HUES48 (cell line): Measurements from ENCODE around the gene PIK3R1.

Experiments used
- H3K27ac ChIP-seq: one replicate; pipeline ENCODE4 v1.7.0; 2013; ENCODE audit warnings: low read depth, low read length, inconsistent platforms
- H3K27me3 ChIP-seq: 2 replicates; pipeline ENCODE4 v1.6.1; 2013; ENCODE audit warnings: mild to moderate bottlenecking, low read length; ENCODE audit not compliant: control insufficient read depth, insufficient read depth
- H3K36me3 ChIP-seq: 2 replicates; pipeline ENCODE4 v1.6.1; 2013; ENCODE audit warnings: low read length; ENCODE audit not compliant: control insufficient read depth, insufficient read depth
- H3K4me1 ChIP-seq: 2 replicates; pipeline ENCODE4 v1.6.1; 2013; ENCODE audit warnings: mild to moderate bottlenecking, low read length; ENCODE audit not compliant: control insufficient read depth, insufficient read depth
- H3K4me3 ChIP-seq: 2 replicates; pipeline ENCODE4 v1.5.1; 2013; ENCODE audit warnings: mild to moderate bottlenecking, low read depth, low read length
- H3K9ac ChIP-seq: 2 replicates; pipeline ENCODE4 v1.6.1; 2013; ENCODE audit warnings: mild to moderate bottlenecking, low read depth, low read length, moderate library complexity
- H3K9me3 ChIP-seq: 2 replicates; pipeline ENCODE4 v1.6.1; 2013; ENCODE audit warnings: low read length; ENCODE audit not compliant: control insufficient read depth, insufficient read depth

The PIK3R1 gene

DNA sequence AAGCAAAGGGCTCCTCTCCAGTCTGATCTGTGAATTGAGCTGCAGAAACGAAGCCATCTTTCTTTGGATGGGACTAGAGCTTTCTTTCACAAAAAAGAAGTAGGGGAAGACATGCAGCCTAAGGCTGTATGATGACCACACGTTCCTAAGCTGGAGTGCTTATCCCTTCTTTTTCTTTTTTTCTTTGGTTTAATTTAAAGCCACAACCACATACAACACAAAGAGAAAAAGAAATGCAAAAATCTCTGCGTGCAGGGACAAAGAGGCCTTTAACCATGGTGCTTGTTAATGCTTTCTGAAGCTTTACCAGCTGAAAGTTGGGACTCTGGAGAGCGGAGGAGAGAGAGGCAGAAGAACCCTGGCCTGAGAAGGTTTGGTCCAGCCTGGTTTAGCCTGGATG is 82.1 kb downstream of the PIK3R1 start:
- Histone ChIP-seq H3K9me3 (no peaks in the 10 kb centered on the region), H3K27ac (no peak overlapping the region), H3K36me3 (peaks cover 49% of the 10 kb centered on the region), H3K27me3 (no peaks in the 10 kb centered on the region), H3K9ac (no peak overlapping the region), H3K4me3 (no peak overlapping the region), H3K4me1 (no peaks in the 10 kb centered on the region)

DNA sequence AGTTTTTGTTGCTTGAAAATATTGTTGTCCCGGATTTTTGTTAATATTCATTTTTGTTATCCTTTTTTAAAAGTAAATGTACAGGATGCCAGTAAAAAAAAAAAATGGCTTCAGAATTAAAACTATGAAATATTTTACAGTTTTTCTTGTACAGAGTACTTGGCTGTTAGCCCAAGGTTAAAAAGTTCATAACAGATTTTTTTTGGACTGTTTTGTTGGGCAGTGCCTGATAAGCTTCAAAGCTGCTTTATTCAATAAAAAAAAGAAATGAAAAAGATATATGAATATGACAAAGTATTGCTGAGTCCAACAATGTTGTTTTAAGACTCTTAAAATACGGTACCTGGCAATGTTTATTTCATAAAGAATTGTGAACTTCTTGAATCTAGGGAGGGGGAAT is 82.9 kb downstream of the PIK3R1 start:
- H3K36me3 ChIP-seq = peaks cover 42% of the 10 kb centered on the region

DNA sequence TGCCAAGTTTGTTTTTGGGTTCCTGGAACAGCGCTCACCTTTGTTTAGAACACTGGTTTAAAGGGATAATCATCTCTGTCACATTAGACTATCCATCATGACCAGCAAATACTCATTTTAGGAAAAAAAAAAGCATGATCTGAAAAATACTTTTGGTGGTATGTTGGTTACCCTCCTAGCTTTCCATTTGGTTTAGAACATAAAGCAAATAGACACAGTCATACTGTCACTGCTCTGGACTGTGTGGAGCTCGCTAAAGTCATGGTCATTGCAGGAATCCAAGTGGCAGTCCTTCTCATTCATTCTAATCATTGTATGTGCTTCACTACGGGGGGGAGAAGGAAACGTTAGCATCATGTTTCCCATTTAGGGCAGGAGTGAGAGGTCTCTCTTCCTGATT is 83.5 kb downstream of the PIK3R1 start:
- no peaks in the 10 kb centered on the region for H3K4me1 ChIP-seq
- no peak overlapping the region for H3K4me3 ChIP-seq
- H3K9ac ChIP-seq = no peak overlapping the region
- no peaks in the 10 kb centered on the region for H3K9me3 ChIP-seq
- H3K27me3 ChIP-seq = no peaks in the 10 kb centered on the region
- H3K27ac ChIP-seq = no peak overlapping the region
- peaks cover 37% of the 10 kb centered on the region for H3K36me3 ChIP-seq

More for the DNA sequence above, 82.9 kb downstream of the PIK3R1 start:
- Histone ChIP-seq H3K9ac (no peak overlapping the region), H3K27me3 (no peaks in the 10 kb centered on the region), H3K4me3 (no peak overlapping the region), H3K27ac (no peak overlapping the region), H3K9me3 (no peaks in the 10 kb centered on the region), H3K4me1 (no peaks in the 10 kb centered on the region)

GRCh38 chr5:68299575-68299974 is 84.0 kb downstream of the PIK3R1 start:
- H3K9me3 ChIP-seq = no peaks in the 10 kb centered on the region
- no peak overlapping the region for H3K9ac ChIP-seq
- H3K4me1 ChIP-seq = no peaks in the 10 kb centered on the region
- no peaks in the 10 kb centered on the region for H3K27me3 ChIP-seq
- no peak overlapping the region for H3K4me3 ChIP-seq
- H3K36me3 ChIP-seq = peaks cover 35% of the 10 kb centered on the region
- no peak overlapping the region for H3K27ac ChIP-seq

DNA sequence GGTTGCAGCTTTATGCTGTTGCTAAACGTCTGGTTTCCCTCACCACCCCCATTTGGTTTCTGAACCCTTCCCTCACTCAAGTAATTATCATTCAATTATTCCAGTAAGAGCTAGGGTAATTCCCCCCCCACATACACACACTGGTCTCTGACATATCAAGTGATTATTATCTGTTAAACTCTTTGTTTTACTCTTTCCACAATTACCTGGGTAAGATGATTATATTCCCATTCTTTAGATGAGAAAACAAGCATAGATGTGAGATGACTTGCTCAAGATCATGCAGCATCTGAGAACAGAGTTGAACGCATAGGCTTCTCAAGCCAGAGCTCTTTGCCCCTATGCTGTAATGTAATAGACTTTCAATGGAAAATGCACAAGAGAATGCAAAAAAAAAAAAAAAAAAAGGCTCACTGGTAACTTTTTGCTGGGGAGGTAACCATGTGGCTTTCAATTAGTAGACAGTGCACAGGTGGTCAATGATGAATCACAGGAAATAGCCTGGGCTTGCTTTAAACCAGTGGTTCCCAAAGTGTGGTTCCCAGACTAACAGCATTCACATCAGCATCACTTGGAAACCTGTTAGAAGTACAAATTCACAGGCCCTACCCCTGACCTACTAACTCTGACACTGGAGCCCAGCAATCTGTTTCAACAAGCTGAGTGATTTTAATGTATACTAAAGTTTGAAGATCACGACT is 87.6 kb downstream of the PIK3R1 start:
- Histone ChIP-seq H3K4me1 (no peaks in the 10 kb centered on the region), H3K36me3 (peaks cover 2% of the 10 kb centered on the region), H3K27ac (no peak overlapping the region), H3K9me3 (no peaks in the 10 kb centered on the region), H3K27me3 (no peaks in the 10 kb centered on the region), H3K9ac (no peak overlapping the region), H3K4me3 (no peak overlapping the region)

DNA sequence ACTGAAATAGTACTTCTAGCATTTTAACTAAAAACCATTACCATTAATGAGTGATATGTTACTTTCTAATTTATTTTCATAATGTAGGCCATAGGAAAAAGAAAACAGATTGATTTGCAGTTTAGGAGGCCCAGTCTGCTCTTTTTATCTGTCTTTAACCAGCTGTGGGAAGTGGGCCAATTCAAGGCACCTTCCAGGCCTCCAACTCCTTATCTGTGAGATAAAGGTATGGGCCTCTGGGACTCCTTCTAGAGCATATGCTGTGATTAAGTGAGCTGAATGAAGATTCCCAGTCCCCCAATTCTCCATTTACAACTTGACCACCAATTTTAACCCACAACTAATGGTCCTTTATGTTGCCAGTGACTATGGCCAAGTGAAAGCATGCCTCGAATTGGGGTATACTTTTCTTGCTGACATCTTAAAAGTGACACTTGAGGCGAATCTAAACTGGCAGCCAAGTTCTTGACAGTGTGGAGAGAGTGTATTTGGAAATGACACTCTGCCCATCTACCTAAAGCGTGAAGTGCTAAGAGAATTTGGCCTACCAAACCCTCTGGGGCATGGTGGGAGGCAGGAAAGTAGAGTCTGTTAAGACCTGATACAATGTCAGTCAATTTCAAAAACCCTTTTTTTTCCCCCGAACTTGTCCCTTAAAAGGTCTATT is 88.3 kb downstream of the PIK3R1 start:
- H3K4me3 ChIP-seq = no peak overlapping the region
- H3K27ac ChIP-seq = no peak overlapping the region
- H3K27me3 ChIP-seq = no peaks in the 10 kb centered on the region
- H3K9ac ChIP-seq = no peak overlapping the region
- no peaks in the 10 kb centered on the region for H3K9me3 ChIP-seq
- no peaks in the 10 kb centered on the region for H3K36me3 ChIP-seq
- no peaks in the 10 kb centered on the region for H3K4me1 ChIP-seq

DNA sequence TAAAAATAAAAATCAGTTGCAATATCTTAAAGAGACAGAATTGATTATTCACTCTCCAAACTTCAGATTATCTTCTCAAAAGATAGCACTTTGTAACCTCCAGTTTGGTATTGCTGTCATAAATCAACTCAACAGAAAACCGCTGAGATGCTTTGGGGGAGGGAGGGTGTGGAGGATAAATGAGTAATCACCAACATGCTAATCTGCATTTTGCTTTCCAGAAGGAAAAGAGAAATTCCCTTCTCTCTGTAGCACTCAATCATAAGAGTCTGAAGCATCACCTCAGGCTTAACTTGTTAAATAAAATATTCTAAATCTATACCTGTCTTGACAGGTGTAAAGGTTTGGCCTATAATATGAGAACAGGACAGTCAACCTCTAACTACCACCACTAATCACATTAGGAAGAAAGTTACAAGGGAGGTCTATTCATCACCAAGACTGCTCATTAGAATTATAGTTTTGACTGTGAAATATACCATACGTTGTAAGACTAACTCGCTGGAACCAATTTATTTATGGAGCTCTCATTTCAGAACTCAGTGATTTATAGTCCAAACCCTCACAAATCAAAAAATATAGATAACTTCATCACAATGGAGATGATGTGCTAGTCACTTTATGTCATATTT is 89.0 kb downstream of the PIK3R1 start:
- H3K4me3 ChIP-seq = no peak overlapping the region
- no peaks in the 10 kb centered on the region for H3K4me1 ChIP-seq
- H3K9me3 ChIP-seq = no peaks in the 10 kb centered on the region
- H3K27ac ChIP-seq = no peak overlapping the region
- H3K9ac ChIP-seq = no peak overlapping the region
- H3K27me3 ChIP-seq = no peaks in the 10 kb centered on the region
- H3K36me3 ChIP-seq = no peaks in the 10 kb centered on the region

DNA sequence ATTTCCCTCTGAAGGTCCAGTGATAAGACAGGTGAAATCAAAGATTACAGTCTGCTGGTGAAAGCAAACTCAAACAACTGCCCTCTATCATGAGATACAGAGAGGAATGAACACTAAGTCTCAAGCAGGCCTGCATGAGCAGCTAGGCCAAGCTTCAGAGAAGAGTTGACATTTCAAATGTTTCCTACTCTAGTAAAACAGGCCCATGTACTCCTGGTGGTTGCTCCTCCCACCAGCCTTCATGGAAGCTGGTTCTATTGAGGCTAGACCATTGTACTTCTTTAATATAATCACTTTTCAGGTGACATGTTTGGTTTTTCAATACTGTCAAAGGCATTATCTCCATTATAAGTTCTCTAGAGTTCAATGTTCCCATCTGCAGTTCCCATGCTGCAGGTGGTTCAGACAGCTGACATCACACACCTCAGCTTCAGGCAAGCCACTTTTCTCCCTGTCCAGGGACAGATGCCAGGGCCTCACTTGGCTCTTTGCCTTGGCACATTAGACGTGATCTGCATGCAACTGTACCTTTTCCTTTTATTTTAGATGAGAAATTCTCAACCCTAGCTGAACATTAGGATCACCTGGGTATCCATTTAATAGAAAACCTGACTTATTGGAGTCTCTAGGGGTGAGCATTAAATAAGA is 89.8 kb downstream of the PIK3R1 start:
- Histone ChIP-seq H3K4me1 (no peaks in the 10 kb centered on the region), H3K27me3 (no peaks in the 10 kb centered on the region), H3K4me3 (no peak overlapping the region), H3K9ac (no peak overlapping the region), H3K27ac (no peak overlapping the region), H3K9me3 (no peaks in the 10 kb centered on the region), H3K36me3 (no peaks in the 10 kb centered on the region)

DNA sequence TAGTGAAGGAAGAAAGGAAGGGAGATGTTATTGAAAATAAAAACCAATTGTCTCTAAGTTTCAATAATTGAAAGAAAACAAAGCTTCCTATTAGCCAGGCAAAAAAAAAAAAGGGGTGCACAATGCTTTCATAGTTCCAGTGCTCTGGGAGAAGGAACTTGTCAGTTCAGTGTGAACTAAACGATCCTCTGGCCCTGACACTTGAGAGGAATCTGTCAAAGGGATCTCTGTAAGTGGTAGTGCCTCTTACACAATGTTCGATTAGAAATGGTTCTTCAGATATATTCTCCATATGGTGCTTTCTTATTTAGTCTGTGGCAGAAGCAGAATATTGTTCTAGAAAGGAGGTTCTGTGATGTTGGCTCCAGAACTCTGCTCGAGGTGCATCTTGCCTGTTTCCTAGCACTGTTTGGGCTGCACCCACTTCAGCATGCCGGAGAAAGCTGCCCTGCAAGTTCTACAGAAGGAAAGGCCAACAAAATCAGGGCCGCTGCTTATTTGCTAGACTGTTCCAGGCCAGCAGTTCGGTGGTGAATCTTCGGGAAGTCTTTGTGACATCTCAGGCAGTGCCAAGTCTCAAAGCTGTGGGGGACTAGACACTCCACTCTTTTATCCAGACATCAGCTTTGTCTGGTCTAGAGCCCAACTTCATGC is 90.9 kb downstream of the PIK3R1 start:
- H3K4me3 ChIP-seq = no peak overlapping the region
- H3K36me3 ChIP-seq = no peaks in the 10 kb centered on the region
- no peaks in the 10 kb centered on the region for H3K9me3 ChIP-seq
- no peak overlapping the region for H3K9ac ChIP-seq
- no peak overlapping the region for H3K27ac ChIP-seq
- H3K4me1 ChIP-seq = no peaks in the 10 kb centered on the region
- no peaks in the 10 kb centered on the region for H3K27me3 ChIP-seq

GRCh38 chr5:68313336-68313735 is 97.8 kb downstream of the PIK3R1 start:
- Histone ChIP-seq H3K27ac (no peak overlapping the region), H3K9ac (no peak overlapping the region), H3K4me3 (no peak overlapping the region), H3K27me3 (no peaks in the 10 kb centered on the region), H3K4me1 (no peaks in the 10 kb centered on the region), H3K9me3 (no peaks in the 10 kb centered on the region), H3K36me3 (no peaks in the 10 kb centered on the region)
